SH-SY5Y (cell line): ENCODE measurements around the gene SART3.

Source experiments
- GATA2 ChIP-seq: IDR thresholded peaks from 2 replicates; pipeline ENCODE4 v1.6.1; 2011; ENCODE audit warnings: mild to moderate bottlenecking, low read depth, low read length
- GATA3 ChIP-seq: IDR thresholded peaks from 2 replicates; pipeline ENCODE4 v1.6.1; 2011; ENCODE audit warnings: low read depth, mild to moderate bottlenecking, low read length, moderate library complexity

DNA sequence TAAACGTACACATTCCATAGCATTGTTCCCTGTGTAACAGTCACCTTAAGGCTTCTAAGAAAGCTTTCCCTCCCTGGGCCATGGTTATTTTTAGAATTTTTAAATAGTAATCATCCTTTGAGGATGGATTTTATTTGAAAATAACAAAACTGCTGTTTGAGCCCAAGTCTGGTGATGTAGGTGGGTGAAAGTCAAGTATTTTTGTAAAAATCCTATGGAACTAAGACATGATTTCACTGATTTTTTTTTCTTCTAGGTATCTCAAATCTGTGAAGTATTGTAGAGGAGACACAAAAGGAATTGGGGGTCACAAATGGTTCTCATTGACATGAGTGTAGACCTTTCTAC lies 2.8 kb upstream of the SART3 start:
- TF ChIP-seq GATA2, result no peak
- no peak for TF ChIP-seq GATA3
